Fibroblast of lung (primary cell): ENCODE measurements around the gene MDFIC. TPM values are rescaled to one million over a fixed set of nuclear protein-coding genes. Genes with fewer than 3 reads are reported as not detected.

Experiments
- DNase-seq, 2 donors: peaks; one replicate each; pipeline versions ENCODE4 v3.0.0 to v3.0.0-alpha.2; 2010; ENCODE audit warnings: low read depth in 2 of 2
- H2AFZ ChIP-seq: 2 replicates; pipeline ENCODE4 v1.5.1; 2012; ENCODE audit warnings: low read length, control low read depth, inconsistent platforms
- H3K27ac ChIP-seq: 2 replicates; pipeline ENCODE4 v1.5.1; 2011; ENCODE audit warnings: low read length, control low read depth; ENCODE audit not compliant: insufficient read depth
- H3K27me3 ChIP-seq: 2 replicates; pipeline ENCODE4 v1.5.1; 2011; ENCODE audit warnings: mild to moderate bottlenecking, low read length; ENCODE audit not compliant: control insufficient read depth, insufficient read depth
- H3K36me3 ChIP-seq: 2 replicates; pipeline ENCODE4 v1.5.1; 2011; ENCODE audit warnings: low read length; ENCODE audit not compliant: control insufficient read depth, insufficient read depth
- H3K4me1 ChIP-seq: 2 replicates; pipeline ENCODE4 v1.5.1; 2011; ENCODE audit warnings: low read length; ENCODE audit not compliant: control insufficient read depth, insufficient read depth; ENCODE audit errors: extremely low read depth
- H3K4me2 ChIP-seq: 2 replicates; pipeline ENCODE4 v1.5.1; 2011; ENCODE audit warnings: low read length, control low read depth; ENCODE audit not compliant: insufficient read depth; ENCODE audit errors: extremely low read depth
- H3K4me3 ChIP-seq, 4 experiments: fragments of 200-600 bp in 1 of 4; sonication (generic) in 1 of 4; replicated peaks in 1 of 4; 2 replicates each; pipeline ENCODE4 v1.5.1; 2011 to 2016; ENCODE audit warnings: low read length in 4 of 4, low read depth in 3 of 4, mild to moderate bottlenecking in 3 of 4, control low read depth in 2 of 4, inconsistent platforms in 1 of 4, mixed read lengths in 1 of 4; ENCODE audit not compliant: insufficient read depth in 1 of 4; ENCODE audit errors: control extremely low read depth in 1 of 4
- H3K79me2 ChIP-seq: 2 replicates; pipeline ENCODE4 v1.5.1; 2012; ENCODE audit warnings: mild to moderate bottlenecking, low read length, inconsistent platforms; ENCODE audit not compliant: control insufficient read depth, insufficient read depth
- H3K9ac ChIP-seq: 2 replicates; pipeline ENCODE4 v1.5.1; 2011; ENCODE audit warnings: mild to moderate bottlenecking, low read length, control low read depth; ENCODE audit not compliant: insufficient read depth
- H3K9me3 ChIP-seq: 2 replicates; pipeline ENCODE4 v1.5.1; 2012; ENCODE audit warnings: low read depth, low read length; ENCODE audit not compliant: control insufficient read depth, insufficient read depth
- H4K20me1 ChIP-seq: 2 replicates; pipeline ENCODE4 v1.5.1; 2011; ENCODE audit warnings: low read length; ENCODE audit not compliant: control insufficient read depth, insufficient read depth; ENCODE audit errors: extremely low read depth
- CTCF ChIP-seq, 2 donors: IDR thresholded peaks in 1 of 2; conservative IDR thresholded peaks in 1 of 2; 1 replicate in 1 of 2; 2 replicates in 1 of 2; pipeline ENCODE4 v1.5.1; 2011 to 2012; ENCODE audit warnings: low read length in 2 of 2, control low read depth in 1 of 2, inconsistent platforms in 1 of 2, low read depth in 1 of 2, mild to moderate bottlenecking in 1 of 2
- EZH2 ChIP-seq: IDR thresholded peaks from 2 replicates; pipeline ENCODE4 v1.5.1; 2012; ENCODE audit warnings: low read length, control low read depth, mild to moderate bottlenecking; ENCODE audit errors: missing control alignments
- polyA plus RNA-seq, 2 donors: library from polyadenylated mRNA; depleted of rRNA in 1 of 2; stranded (reverse) in 1 of 2; unstranded in 1 of 2; fragments of >200 nt; gene quantifications; 2 replicates each; pipeline ENCODE4 v1.2.1, GENCODE V29; 2011 to 2012; ENCODE audit warnings: missing spikeins in 1 of 2
- total RNA-seq: library from RNA; depleted of rRNA; stranded (reverse); fragments of >200 nt; gene quantifications from 2 replicates; pipeline ENCODE4 v1.2.1, GENCODE V29; 2014

Gene MDFIC
- total and polyA plus RNA-seq, 2 donors (not counting 1 experiment from before 2014, with no cell fraction given): 38.7 to 67.4 TPM

- Histone ChIP-seq H3K4me2 (no peak overlapping the region), H3K4me1 (no peaks in the 10 kb centered on the region), H3K36me3 (no peaks in the 10 kb centered on the region), H3K9ac (no peak overlapping the region), H2AFZ (no peak overlapping the region), H3K4me3 (no peak overlapping the region), H3K9me3 (no peaks in the 10 kb centered on the region), H3K27me3 (no peaks in the 10 kb centered on the region), H3K27ac (no peak overlapping the region), H3K79me2 (no peaks in the 10 kb centered on the region), H4K20me1 (no peaks in the 10 kb centered on the region)
- TF ChIP-seq EZH2: no peak
- DNase-seq: no peak
Measured at GRCh38 chr7:115034515-115034914, 112.6 kb downstream of the MDFIC start.

GRCh38 chr7:115037128-115037802, 115.4 kb downstream of the MDFIC start:
- no peaks in the 10 kb centered on the region for H3K9me3 ChIP-seq
- peak overlapping the region; percentile 25 for H2AFZ ChIP-seq
- H3K27me3 ChIP-seq: no peaks in the 10 kb centered on the region
- H3K36me3 ChIP-seq: no peaks in the 10 kb centered on the region
- DNase-seq: peak in 1 of 2 donors; percentile 15
- no peak overlapping the region for H3K4me2 ChIP-seq
- H3K27ac ChIP-seq: no peak overlapping the region
- no peaks in the 10 kb centered on the region for H3K4me1 ChIP-seq
- no peak overlapping the region for H3K4me3 ChIP-seq
- TF ChIP-seq EZH2: no peak
- TF ChIP-seq CTCF (conservative IDR thresholded peaks at IDR 0.05 in 1 of 2, IDR thresholded peaks at IDR 0.05 in 1 of 2; ENCODE audit: low read depth in 1 of 2, low read length in 2 of 2): no peak
- no peaks in the 10 kb centered on the region for H4K20me1 ChIP-seq
- H3K79me2 ChIP-seq: no peaks in the 10 kb centered on the region
- no peak overlapping the region for H3K9ac ChIP-seq

DNA sequence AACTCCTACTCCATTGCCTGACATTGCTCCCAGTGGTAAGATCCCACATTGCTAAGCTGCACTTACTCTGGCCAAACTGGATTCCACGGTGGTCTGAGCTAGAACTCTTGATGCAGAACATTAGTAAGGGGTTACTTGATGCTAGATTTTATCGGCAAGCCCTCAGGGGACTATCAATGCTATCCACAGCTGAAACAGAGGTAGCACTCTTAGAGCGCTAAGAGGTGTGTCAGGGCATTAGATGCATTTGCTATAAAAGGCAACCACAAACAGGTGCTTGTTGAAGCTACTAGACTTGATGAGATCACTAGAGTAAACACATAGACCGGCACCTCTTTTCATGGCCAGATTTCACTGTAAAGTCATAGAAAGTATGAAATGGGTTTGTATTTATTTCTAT, 116.3 kb downstream of the MDFIC start:
- Histone ChIP-seq H3K27ac (no peak overlapping the region), H3K27me3 (no peaks in the 10 kb centered on the region), H3K9me3 (no peaks in the 10 kb centered on the region), H3K4me3 (no peak overlapping the region), H2AFZ (no peak overlapping the region), H3K4me1 (no peaks in the 10 kb centered on the region), H3K9ac (no peak overlapping the region), H4K20me1 (no peaks in the 10 kb centered on the region), H3K79me2 (no peaks in the 10 kb centered on the region), H3K36me3 (no peaks in the 10 kb centered on the region), H3K4me2 (no peak overlapping the region)
- DNase-seq: no peak
- TF ChIP-seq CTCF (conservative IDR thresholded peaks at IDR 0.05 in 1 of 2, IDR thresholded peaks at IDR 0.05 in 1 of 2; ENCODE audit: low read depth in 1 of 2, low read length in 2 of 2) (no peak), EZH2 (no peak)
